Measurements from ENCODE around the gene SENP3.

SENP3 gene

DNA sequence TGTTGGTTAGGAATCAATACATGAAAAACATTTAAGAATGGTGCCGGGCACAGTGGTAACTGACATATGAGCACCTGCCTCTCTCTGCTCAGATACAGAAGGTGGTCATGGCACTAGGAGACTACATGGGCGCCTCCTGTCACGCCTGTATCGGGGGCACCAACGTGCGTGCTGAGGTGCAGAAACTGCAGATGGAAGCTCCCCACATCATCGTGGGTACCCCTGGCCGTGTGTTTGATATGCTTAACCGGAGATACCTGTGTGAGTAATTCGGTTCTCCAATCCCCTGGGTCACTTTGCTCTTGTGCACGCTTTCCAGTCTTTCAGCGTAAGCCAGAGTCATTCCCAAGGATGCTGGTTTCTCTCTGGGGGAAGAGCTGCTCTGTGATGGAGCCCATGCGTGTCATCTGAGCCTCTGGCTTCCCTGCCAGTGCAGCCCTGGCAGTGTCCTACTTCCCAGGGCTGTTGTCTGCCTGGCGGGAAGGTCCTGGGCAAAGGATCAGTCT, 14.8 kb downstream of the SENP3 start:
- no peak for DNase-seq (ENCODE audit: low read depth, low spot score)

DNA sequence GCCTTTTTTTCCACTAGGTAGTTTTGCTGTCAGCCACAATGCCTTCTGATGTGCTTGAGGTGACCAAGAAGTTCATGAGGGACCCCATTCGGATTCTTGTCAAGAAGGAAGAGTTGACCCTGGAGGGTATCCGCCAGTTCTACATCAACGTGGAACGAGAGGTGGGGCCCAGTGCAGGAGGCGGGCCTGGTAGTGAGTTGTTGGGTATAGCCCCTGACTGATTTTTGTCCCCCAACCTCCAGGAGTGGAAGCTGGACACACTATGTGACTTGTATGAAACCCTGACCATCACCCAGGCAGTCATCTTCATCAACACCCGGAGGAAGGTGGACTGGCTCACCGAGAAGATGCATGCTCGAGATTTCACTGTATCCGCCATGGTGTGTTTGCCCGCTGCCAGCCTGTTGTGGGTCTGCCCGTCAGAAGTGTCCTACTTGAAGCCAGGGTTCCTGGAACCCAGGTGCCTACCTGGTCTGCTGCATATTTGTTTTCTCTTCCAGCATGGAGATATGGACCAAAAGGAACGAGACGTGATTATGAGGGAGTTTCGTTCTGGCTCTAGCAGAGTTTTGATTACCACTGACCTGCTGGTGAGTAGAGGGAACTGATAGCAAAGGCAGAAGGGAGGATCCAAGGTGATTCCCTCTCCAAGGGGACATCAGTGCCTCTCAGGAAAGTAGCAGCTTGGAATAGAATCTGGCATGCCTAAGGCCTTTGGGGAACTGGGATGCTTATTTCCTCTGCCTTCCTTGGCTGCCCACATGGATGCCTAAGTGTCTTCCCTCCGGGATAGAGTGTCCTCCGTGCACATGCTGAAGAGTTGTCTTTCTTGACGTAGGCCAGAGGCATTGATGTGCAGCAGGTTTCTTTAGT, 15.8 kb downstream of the SENP3 start:
- DNase-seq (ENCODE audit: low read depth, low spot score): no peak

GRCh38 chr17:7579001-7579833, 17.5 kb downstream of the SENP3 start, which contains the start of gene CD68:
CD68 (plus strand) TSS chr17:7579638; CDS start chr17:7579678, 40 bp downstream.
- DNase-seq (ENCODE audit: low read depth, low spot score): no peak

DNA sequence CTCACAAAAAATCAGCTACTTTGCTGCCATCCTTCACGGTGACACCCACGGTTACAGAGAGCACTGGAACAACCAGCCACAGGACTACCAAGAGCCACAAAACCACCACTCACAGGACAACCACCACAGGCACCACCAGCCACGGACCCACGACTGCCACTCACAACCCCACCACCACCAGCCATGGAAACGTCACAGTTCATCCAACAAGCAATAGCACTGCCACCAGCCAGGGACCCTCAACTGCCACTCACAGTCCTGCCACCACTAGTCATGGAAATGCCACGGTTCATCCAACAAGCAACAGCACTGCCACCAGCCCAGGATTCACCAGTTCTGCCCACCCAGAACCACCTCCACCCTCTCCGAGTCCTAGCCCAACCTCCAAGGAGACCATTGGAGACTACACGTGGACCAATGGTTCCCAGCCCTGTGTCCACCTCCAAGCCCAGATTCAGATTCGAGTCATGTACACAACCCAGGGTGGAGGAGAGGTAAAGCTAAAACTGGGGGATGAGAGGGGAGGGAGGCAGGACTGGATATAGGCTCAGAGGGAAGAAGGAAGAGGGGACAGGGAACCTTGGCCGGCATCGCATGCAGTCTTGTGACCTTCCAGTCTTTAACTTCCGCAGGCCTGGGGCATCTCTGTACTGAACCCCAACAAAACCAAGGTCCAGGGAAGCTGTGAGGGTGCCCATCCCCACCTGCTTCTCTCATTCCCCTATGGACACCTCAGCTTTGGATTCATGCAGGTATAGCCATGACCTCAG, 18.3 kb downstream of the SENP3 start:
- no peak for DNase-seq (ENCODE audit: low read depth, low spot score)

GRCh38 chr17:7580604-7581575, 19.2 kb downstream of the SENP3 start:
- no peak for DNase-seq (ENCODE audit: low read depth, low spot score)

DNA sequence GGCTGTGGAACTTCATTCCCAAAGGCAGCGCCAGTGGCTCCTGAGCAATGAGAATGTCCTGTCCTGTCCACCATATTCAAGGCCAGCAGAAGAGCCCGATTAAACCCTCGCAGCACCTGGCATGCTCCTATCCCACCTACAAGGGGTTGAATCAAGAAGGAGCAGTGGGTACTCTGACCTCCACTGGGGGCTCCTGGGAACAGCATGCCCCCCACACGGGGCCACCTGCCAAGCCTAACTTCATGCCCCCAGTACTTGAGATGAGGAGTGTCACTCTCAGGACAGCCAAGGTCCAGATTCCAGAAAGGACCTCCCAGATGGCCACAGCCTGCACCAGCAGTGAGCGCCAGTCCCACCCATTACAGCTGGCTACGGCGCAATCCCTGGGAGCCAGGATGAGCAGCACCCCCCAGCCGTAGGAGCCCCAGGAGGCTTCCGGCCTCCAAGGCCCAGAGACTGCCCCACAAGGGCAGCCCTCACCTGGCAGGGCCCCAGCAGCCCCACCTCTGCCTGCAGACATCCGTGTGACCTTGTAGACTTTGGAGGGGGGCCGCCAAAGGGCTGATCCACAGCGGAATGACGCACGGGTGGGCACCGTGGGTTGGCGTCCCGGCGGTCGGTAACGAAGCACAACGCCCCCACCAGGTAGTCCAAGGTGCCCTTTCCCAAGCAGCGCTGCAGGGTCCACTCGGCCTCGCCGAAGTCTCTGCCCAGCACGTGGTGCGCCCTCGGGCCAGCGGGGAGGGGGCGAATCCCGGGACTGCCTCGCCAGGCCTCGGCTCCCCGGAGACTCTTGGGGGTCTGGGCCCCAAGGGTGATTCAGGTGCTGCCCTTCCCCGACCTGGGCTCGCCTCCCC, 20.9 kb downstream of the SENP3 start:
- DNase-seq (ENCODE audit: low read depth, low spot score): no peak

DNA sequence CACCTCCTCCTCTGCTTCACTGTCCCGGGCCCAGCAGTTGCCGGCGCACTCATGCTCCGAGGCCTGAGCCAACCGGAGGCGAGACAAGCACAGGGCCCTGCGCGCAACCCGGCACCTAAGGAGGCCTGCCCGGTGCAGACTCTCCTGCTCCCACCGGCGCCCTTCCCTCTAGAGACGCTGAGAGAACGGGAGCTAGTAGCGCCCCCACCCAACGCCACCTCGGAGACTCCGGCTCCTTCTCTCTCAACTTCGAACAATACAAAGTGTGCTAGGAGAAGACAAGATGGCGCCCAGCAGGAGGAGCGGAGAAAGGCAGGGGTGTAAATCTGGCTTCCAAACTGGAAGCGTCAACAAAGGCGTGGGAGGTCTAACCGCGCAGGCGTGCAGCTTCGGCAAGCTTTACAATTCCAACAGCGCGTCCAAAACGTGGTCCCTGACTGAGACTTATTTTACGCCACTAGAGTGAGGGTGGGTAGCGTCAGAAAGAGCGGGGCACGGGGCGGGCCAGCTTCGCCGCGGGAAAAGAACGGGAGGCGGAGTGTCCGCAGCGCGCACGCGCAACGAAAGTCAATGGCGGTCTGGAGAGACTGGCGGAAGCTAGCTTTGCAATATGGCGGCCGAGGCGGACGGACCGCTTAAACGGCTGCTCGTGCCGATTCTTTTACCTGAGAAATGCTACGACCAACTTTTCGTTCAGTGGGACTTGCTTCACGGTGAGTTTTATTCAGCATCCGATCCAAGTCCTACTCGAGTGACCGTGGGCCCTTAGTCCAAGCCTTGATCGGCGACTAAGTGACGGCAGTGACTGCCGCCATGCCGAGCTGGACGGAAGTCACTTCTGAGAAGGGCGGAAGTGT, 21.8 kb downstream of the SENP3 start, which contains the start of gene MPDU1:
TSS of gene MPDU1 (plus strand) at position 600 of the 857 bp plus-strand sequence. CDS start at position 611, 11 bp downstream.
- DNase-seq (ENCODE audit: low read depth, low spot score): peak; percentile 95

- no peak for DNase-seq (ENCODE audit: low read depth, low spot score)
These were observed 25.1 kb downstream of the SENP3 start for GRCh38 chr17:7586673-7587419.

- peak; percentile 43 for DNase-seq (ENCODE audit: low read depth, low spot score)
These were observed 25.9 kb downstream of the SENP3 start for GRCh38 chr17:7587420-7588151.

DNA sequence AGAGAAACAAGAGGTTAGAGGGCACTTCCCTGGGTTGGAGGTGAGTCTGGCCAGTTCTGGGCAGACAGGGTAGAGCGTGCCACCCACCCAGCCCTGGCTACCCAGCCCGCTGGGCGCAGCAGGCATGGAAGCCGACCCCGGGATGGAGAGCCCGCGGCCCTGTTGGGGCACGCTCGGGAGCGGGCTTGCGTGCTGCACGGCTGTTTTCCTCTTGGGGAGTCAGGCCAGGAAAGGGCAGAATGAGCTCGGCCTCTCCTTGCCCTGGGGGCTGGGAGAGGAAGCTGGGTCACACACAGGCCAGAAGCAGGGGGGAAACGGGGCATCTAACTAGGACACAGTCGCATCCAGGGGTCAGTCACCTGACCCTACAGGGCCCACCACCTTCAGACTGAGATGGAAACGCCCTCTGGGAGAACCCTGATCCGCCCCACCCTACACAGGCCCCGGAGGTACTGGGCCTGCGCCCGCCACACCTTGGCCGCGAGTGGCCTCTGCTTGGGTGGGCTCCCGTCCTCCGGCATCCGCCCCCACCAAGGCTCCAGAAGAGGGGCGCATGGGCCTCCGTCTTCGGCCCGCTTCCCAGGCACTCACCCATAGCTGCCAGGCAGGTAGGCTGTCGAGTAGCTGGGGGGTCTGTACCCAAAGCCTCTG, 27.0 kb downstream of the SENP3 start:
- DNase-seq (ENCODE audit: low read depth, low spot score): no peak

- DNase-seq (ENCODE audit: low read depth, low spot score): peak; percentile 70
These were observed 27.6 kb downstream of the SENP3 start for GRCh38 chr17:7589204-7589868.

DNA sequence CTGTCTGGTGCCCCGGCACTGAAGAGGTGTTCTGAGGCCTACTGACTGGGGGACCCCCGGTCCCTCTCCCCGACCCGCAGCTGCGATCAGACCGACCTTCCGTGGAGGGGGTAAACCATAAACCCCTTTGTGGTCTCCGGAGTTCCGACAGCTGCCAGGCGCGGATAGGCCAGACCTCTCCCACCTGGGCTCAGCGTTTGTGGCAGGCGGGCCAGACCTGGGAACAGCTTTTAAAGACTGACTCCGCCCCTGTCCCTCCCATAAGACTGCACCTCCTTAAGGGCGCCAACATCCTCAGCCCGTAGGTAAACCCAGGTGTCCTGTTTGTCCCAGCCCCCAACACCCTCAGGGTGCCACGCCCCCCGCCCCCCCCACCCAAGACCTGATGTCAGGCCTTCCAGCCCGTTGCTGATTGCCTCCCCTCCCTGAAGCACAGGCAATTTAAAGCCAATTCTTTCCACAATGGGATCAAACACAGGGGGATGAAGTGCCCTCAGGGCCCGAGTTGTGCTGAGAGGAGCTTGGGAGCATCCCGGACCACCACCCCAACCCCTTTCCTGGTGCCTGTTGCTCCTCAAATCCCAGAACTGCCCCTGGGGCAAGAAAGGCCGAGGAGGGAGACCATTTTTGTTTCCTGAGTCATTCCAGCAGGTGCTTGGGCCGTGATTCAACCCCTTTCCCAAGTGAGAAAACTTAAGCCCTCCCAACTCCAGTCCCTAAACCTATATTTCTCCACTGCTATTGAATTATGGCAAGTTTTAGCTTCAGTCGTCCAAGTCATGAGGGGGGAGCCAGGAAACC, 28.4 kb downstream of the SENP3 start, which contains the start of gene SOX15:
TSS of gene SOX15 (minus strand) at position 204 of the 801 bp plus-strand sequence. CDS start 418 bp downstream, outside the sequence.
- no peak for DNase-seq (ENCODE audit: low read depth, low spot score)

DNA sequence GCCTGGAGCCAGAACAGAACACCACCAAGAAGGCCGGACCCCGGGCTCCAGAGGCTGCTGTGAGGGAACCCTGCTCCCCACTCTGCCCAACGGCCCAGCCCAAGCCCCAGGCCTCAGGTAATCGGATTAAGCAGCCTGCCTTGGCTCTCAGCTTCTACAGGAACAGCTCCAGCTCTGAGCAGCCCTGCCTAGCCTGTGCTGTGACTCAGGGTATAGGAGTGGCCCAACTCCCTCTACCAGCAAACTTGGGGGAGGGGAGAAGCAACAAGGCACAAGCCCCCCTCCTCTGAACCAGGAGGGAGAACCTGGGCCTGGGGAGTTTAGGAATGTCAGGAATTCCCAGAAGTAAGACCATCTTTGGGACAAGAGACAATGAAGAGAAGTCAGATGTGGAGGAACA, 29.0 kb downstream of the SENP3 start:
- no peak for DNase-seq (ENCODE audit: low read depth, low spot score)

DNA sequence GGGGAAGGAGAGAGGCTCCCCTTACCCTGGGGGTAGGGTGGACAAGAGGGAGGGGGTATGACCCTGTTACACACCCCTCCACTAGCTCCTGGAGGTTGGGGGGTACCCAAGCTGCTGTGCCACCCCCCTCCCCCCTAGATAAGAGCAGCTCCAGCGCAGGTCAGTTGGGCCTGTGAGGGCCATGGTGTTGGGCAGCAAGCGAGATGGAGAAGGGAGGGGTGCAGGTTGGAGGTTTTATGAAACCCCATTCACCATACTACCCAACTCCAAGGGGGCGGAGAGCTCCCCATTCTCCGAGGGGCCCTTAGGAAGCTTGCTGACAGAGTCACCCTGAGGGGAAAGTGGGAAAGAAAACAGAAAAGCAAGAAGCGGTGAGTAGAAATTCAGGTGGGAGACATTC, 29.9 kb downstream of the SENP3 start:
- no peak for DNase-seq (ENCODE audit: low read depth, low spot score)
